Trophoblast cell (in vitro differentiated cells and primary cell): ENCODE measurements around the gene GRAMD2B.

Experiments
- DNase-seq, 2 donors: peaks; one replicate each; pipeline ENCODE4 v3.0.0-alpha.2; 2016
- H2AFZ ChIP-seq: 2 replicates; pipeline ENCODE4 v1.6.1; 2013; ENCODE audit warnings: low read length, moderate library complexity, mild to moderate bottlenecking; ENCODE audit not compliant: insufficient read depth, poor library complexity
- H2AK5ac ChIP-seq: 2 replicates; pipeline ENCODE4 v1.6.1; 2013; ENCODE audit warnings: mild to moderate bottlenecking, low read length
- H2BK120ac ChIP-seq: 2 replicates; pipeline ENCODE4 v1.6.1; 2013; ENCODE audit warnings: low read length, mild to moderate bottlenecking, moderate library complexity; ENCODE audit not compliant: insufficient read depth, poor library complexity
- H2BK12ac ChIP-seq: 2 replicates; pipeline ENCODE4 v1.6.1; 2013; ENCODE audit warnings: mild to moderate bottlenecking, low read length, moderate library complexity
- H2BK5ac ChIP-seq: 2 replicates; pipeline ENCODE4 v1.6.1; 2013; ENCODE audit warnings: low read length, low read depth, moderate library complexity, mild to moderate bottlenecking; ENCODE audit not compliant: poor library complexity
- H3K14ac ChIP-seq: 2 replicates; pipeline ENCODE4 v1.6.1; 2013; ENCODE audit warnings: mild to moderate bottlenecking, low read length
- H3K18ac ChIP-seq: 2 replicates; pipeline ENCODE4 v1.6.1; 2013; ENCODE audit warnings: mild to moderate bottlenecking, low read length
- H3K23ac ChIP-seq: 2 replicates; pipeline ENCODE4 v1.6.1; 2013; ENCODE audit warnings: low read length
- H3K27ac ChIP-seq: 2 replicates; pipeline ENCODE4 v1.5.1; 2013; ENCODE audit warnings: low read depth, mild to moderate bottlenecking, inconsistent platforms, low read length, moderate library complexity
- H3K27me3 ChIP-seq: 2 replicates; pipeline ENCODE4 v1.6.1; 2013; ENCODE audit warnings: inconsistent platforms, mild to moderate bottlenecking, low read length, moderate library complexity; ENCODE audit not compliant: insufficient read depth
- H3K36me3 ChIP-seq, 2 experiments: 1 replicate in 1 of 2; 2 replicates in 1 of 2; pipeline ENCODE4 v1.6.1; 2013; ENCODE audit warnings: low read length in 2 of 2, mild to moderate bottlenecking in 2 of 2, moderate library complexity in 1 of 2; ENCODE audit not compliant: insufficient read depth in 2 of 2, control insufficient read depth in 1 of 2
- H3K4ac ChIP-seq: 2 replicates; pipeline ENCODE4 v1.6.1; 2013; ENCODE audit warnings: low read depth, mild to moderate bottlenecking, low read length, moderate library complexity
- H3K4me1 ChIP-seq, 2 experiments: 1 replicate in 1 of 2; 2 replicates in 1 of 2; pipeline ENCODE4 v1.6.1; 2013; ENCODE audit warnings: low read length in 2 of 2, mild to moderate bottlenecking in 2 of 2, moderate library complexity in 1 of 2; ENCODE audit not compliant: insufficient read depth in 2 of 2, control insufficient read depth in 1 of 2
- H3K4me2 ChIP-seq: 2 replicates; pipeline ENCODE4 v1.6.1; 2013; ENCODE audit warnings: inconsistent platforms, mild to moderate bottlenecking, low read length, moderate library complexity
- H3K4me3 ChIP-seq: 2 replicates; pipeline ENCODE4 v1.5.1; 2013; ENCODE audit warnings: mild to moderate bottlenecking, low read depth, low read length, inconsistent platforms
- H3K79me1 ChIP-seq: one replicate; pipeline ENCODE4 v1.6.1; 2013; ENCODE audit warnings: low read length
- H3K79me2 ChIP-seq: 2 replicates; pipeline ENCODE4 v1.6.1; 2013; ENCODE audit warnings: low read length, mild to moderate bottlenecking; ENCODE audit not compliant: control insufficient read depth, insufficient read depth, poor library complexity
- H3K9ac ChIP-seq: 2 replicates; pipeline ENCODE4 v1.6.1; 2013; ENCODE audit warnings: mild to moderate bottlenecking, low read length
- H3K9me3 ChIP-seq: 2 replicates; pipeline ENCODE4 v1.6.1; 2013; ENCODE audit warnings: low read depth, mild to moderate bottlenecking, control low read depth, inconsistent platforms, low read length; ENCODE audit not compliant: insufficient read depth
- H4K12ac ChIP-seq: 2 replicates; pipeline ENCODE4 v1.6.1; 2013; ENCODE audit warnings: low read depth, mild to moderate bottlenecking, low read length, moderate library complexity
- H4K8ac ChIP-seq: 2 replicates; pipeline ENCODE4 v1.6.1; 2013; ENCODE audit warnings: low read depth, mild to moderate bottlenecking, low read length, moderate library complexity
- H4K91ac ChIP-seq: one replicate; pipeline ENCODE4 v1.6.1; 2013; ENCODE audit warnings: low read depth, mild to moderate bottlenecking, low read length, moderate library complexity
- WGBS: extraction: QIAGEN DNeasy Blood & Tissue Kit; methylation state at CpG from one replicate; pipeline ENCODE4 v1.1.7; 2013; ENCODE audit warnings: missing lambda C conversion rate; ENCODE audit not compliant: insufficient read length, insufficient coverage; ENCODE audit errors: extremely low coverage; 5-methylcytosine and 5-hydroxymethylcytosine counted together

Gene GRAMD2B

GRCh38 chr5:126509339-126509738, 86.1 kb downstream of the GRAMD2B start:
- Histone ChIP-seq H3K27me3 (no peaks in the 10 kb centered on the region), H4K8ac (no peak overlapping the region), H2AFZ (no peak overlapping the region), H3K79me1 (no peaks in the 10 kb centered on the region), H3K79me2 (no peaks in the 10 kb centered on the region), H3K27ac (no peak overlapping the region), H4K12ac (no peak overlapping the region), H3K4me3 (no peak overlapping the region), H2AK5ac (no peak overlapping the region), H3K18ac (no peak overlapping the region), H4K91ac (no peak overlapping the region), H3K4ac (no peak overlapping the region), H2BK12ac (no peak overlapping the region), H2BK5ac (no peak overlapping the region), H3K9ac (no peak overlapping the region), H2BK120ac (no peak overlapping the region), H3K4me1 (peaks cover 0 to 2% of the 10 kb centered on the region in 2 experiments), H3K4me2 (no peak overlapping the region), H3K14ac (no peak overlapping the region), H3K9me3 (no peaks in the 10 kb centered on the region), H3K23ac (no peak overlapping the region), H3K36me3 (no peaks in the 10 kb centered on the region)
- no CpG with 5 or more reads among the region's 5 CpGs for WGBS
- peak; percentile 35 to 89 for DNase-seq

DNA sequence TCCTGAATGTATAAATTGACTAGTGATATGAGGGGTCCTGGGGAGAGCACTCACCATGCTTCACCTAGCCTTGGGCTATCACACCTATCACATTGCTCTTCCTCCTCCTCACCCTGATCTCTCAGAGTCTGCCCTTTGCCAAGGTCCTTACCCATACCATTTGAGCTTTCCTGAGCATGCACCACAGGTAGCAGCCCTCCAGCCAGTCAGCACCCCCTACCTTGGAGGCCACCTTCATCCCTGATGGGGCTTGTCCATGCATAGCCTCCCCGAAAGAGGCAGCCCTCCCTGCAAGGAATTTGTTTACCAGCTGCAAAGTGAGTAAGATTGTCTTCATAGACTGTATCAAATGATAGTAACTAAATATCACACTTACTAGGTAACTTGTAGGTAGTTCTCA, 88.8 kb downstream of the GRAMD2B start:
- H3K79me1 ChIP-seq: peaks cover 6% of the 10 kb centered on the region
- H3K4ac ChIP-seq: no peak overlapping the region
- no peak overlapping the region for H3K9ac ChIP-seq
- H3K4me2 ChIP-seq: no peak overlapping the region
- H4K12ac ChIP-seq: no peak overlapping the region
- no peak overlapping the region for H3K23ac ChIP-seq
- H3K14ac ChIP-seq: no peak overlapping the region
- peaks cover 2 to 8% of the 10 kb centered on the region in 2 experiments for H3K4me1 ChIP-seq
- H4K8ac ChIP-seq: no peak overlapping the region
- WGBS: no CpG with 5 or more reads among the region's 1 CpG
- no peak overlapping the region for H3K4me3 ChIP-seq
- no peaks in the 10 kb centered on the region for H3K36me3 ChIP-seq
- no peaks in the 10 kb centered on the region for H3K79me2 ChIP-seq
- no peak for DNase-seq
- H3K9me3 ChIP-seq: no peaks in the 10 kb centered on the region
- no peaks in the 10 kb centered on the region for H3K27me3 ChIP-seq
- no peak overlapping the region for H4K91ac ChIP-seq
- H3K18ac ChIP-seq: no peak overlapping the region
- no peak overlapping the region for H2BK5ac ChIP-seq
- H2BK120ac ChIP-seq: no peak overlapping the region
- no peak overlapping the region for H2AK5ac ChIP-seq
- no peak overlapping the region for H2BK12ac ChIP-seq
- H3K27ac ChIP-seq: no peak overlapping the region
- H2AFZ ChIP-seq: no peak overlapping the region

- H3K27me3 ChIP-seq: no peaks in the 10 kb centered on the region
- no peak overlapping the region for H2BK120ac ChIP-seq
- H2AK5ac ChIP-seq: no peak overlapping the region
- H3K9ac ChIP-seq: no peak overlapping the region
- no peaks in the 10 kb centered on the region for H3K9me3 ChIP-seq
- WGBS: no CpG with 5 or more reads among the region's 3 CpGs
- H3K27ac ChIP-seq: no peak overlapping the region
- H4K8ac ChIP-seq: no peak overlapping the region
- H2AFZ ChIP-seq: no peak overlapping the region
- DNase-seq: no peak
- no peak overlapping the region for H2BK12ac ChIP-seq
- H3K36me3 ChIP-seq: no peaks in the 10 kb centered on the region
- peaks cover 6% of the 10 kb centered on the region for H3K79me1 ChIP-seq
- H4K12ac ChIP-seq: no peak overlapping the region
- H3K23ac ChIP-seq: no peak overlapping the region
- peaks cover 2 to 8% of the 10 kb centered on the region in 2 experiments for H3K4me1 ChIP-seq
- H3K14ac ChIP-seq: no peak overlapping the region
- peak overlapping the region; percentile 37 for H2BK5ac ChIP-seq
- peak overlapping the region; percentile 48 for H4K91ac ChIP-seq
- no peak overlapping the region for H3K18ac ChIP-seq
- no peak overlapping the region for H3K4me3 ChIP-seq
- H3K4me2 ChIP-seq: no peak overlapping the region
- no peak overlapping the region for H3K4ac ChIP-seq
- no peaks in the 10 kb centered on the region for H3K79me2 ChIP-seq
These were observed 89.2 kb downstream of the GRAMD2B start for GRCh38 chr5:126512451-126512850.

DNA sequence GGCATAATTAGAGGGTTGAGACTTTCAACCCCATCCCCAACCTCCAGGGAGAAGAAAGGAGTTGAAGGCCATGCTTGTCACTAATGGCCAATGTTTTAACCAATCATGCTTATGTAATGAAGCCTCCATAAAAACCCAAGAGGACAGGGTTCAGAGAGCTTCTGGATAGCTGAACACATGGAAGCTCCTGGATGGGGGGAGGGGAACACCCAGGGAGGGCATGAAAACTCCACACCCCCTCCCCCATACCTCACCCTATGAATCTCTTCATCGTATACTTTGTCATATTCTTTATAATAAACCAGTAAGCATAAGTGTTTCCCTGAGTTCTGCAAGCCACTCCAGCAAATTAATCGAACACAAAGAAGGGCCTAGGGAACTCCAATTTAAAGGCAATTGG, 90.1 kb downstream of the GRAMD2B start:
- Histone ChIP-seq H2BK120ac (no peak overlapping the region), H3K9ac (no peak overlapping the region), H4K12ac (no peak overlapping the region), H3K14ac (no peak overlapping the region), H3K4me2 (no peak overlapping the region), H3K4me1 (peaks cover 2 to 8% of the 10 kb centered on the region in 2 experiments), H2BK12ac (no peak overlapping the region), H3K4me3 (no peak overlapping the region), H3K18ac (no peak overlapping the region), H3K79me1 (peaks cover 8% of the 10 kb centered on the region), H3K27ac (no peak overlapping the region), H2BK5ac (no peak overlapping the region), H3K9me3 (no peaks in the 10 kb centered on the region), H3K27me3 (no peaks in the 10 kb centered on the region), H2AK5ac (no peak overlapping the region), H4K91ac (peak overlapping the region; percentile 13), H3K79me2 (no peaks in the 10 kb centered on the region), H3K36me3 (no peaks in the 10 kb centered on the region), H4K8ac (no peak overlapping the region), H3K4ac (no peak overlapping the region), H2AFZ (no peak overlapping the region), H3K23ac (no peak overlapping the region)
- WGBS: no CpG with 5 or more reads among the region's 2 CpGs
- DNase-seq: no peak
